SK-N-MC (cell line): ENCODE measurements around the gene USB1.

ENCODE experiments used
- DNase-seq: peaks from one replicate; pipeline ENCODE4 v3.0.0-alpha.2; 2011; ENCODE audit warnings: low read depth, low spot score
- H3K27ac ChIP-seq: fragments of 200-600 bp; sonication (generic); 2 replicates; pipeline ENCODE4 v1.5.1; 2016; ENCODE audit warnings: mixed run types
- H3K36me3 ChIP-seq: fragments of 200-600 bp; sonication (generic); 2 replicates; pipeline ENCODE4 v1.6.1; 2017; ENCODE audit warnings: antibody characterized with exemption, low read length, mixed read lengths; ENCODE audit not compliant: insufficient read depth
- H3K4me3 ChIP-seq: fragments of 200-600 bp; sonication (generic); 2 replicates; pipeline ENCODE4 v1.5.1; 2016
- H3K9ac ChIP-seq: fragments of 200-600 bp; sonication (generic); 2 replicates; pipeline ENCODE4 v1.8.0; 2017; ENCODE audit warnings: mixed run types, mixed read lengths; ENCODE audit not compliant: insufficient read length
- H3K9me3 ChIP-seq: fragments of 200-600 bp; sonication (generic); 2 replicates; pipeline ENCODE4 v1.6.1; 2017; ENCODE audit warnings: low read depth, mild to moderate bottlenecking, antibody characterized with exemption, low read length, moderate library complexity, mixed read lengths
- EZH2 ChIP-seq: fragments of 200-600 bp; sonication (generic); IDR thresholded peaks from one replicate; pipeline ENCODE4 v1.6.1; 2017; ENCODE audit warnings: antibody characterized with exemption
- FOXP2 ChIP-seq: optimal IDR thresholded peaks from 2 replicates; pipeline ENCODE3; 2011; ENCODE audit warnings: mild to moderate bottlenecking, moderate library complexity; ENCODE audit not compliant: insufficient read depth; ENCODE audit errors: extremely low read length, control extremely low read depth
- POLR2AphosphoS5 ChIP-seq: IDR thresholded peaks from 2 replicates; pipeline ENCODE4 v1.6.1; 2012; ENCODE audit warnings: mild to moderate bottlenecking, low read depth, low read length, borderline replicate concordance

The USB1 gene

GRCh38 chr16:58016840-58017446 lies 15.7 kb downstream of the USB1 start:
- Histone ChIP-seq H3K9ac (no peak overlapping the region), H3K4me3 (no peak overlapping the region), H3K36me3 (no peaks in the 10 kb centered on the region), H3K9me3 (no peaks in the 10 kb centered on the region), H3K27ac (no peak overlapping the region)
- no peak for DNase-seq
- TF ChIP-seq FOXP2: no peak
- no peak for TF ChIP-seq EZH2
- TF ChIP-seq POLR2AphosphoS5: no peak

GRCh38 chr16:58018803-58019202 lies 17.6 kb downstream of the USB1 start:
- no peak overlapping the region for H3K9ac ChIP-seq
- no peak for DNase-seq
- H3K4me3 ChIP-seq: no peak overlapping the region
- no peaks in the 10 kb centered on the region for H3K36me3 ChIP-seq
- no peaks in the 10 kb centered on the region for H3K9me3 ChIP-seq
- TF ChIP-seq POLR2AphosphoS5 (no peak), FOXP2 (no peak)
- no peak overlapping the region for H3K27ac ChIP-seq

- TF ChIP-seq POLR2AphosphoS5 (no peak), FOXP2 (no peak), EZH2 (no peak)
- H3K9me3 ChIP-seq: no peaks in the 10 kb centered on the region
- H3K27ac ChIP-seq: no peak overlapping the region
- no peak overlapping the region for H3K9ac ChIP-seq
- no peak overlapping the region for H3K4me3 ChIP-seq
- no peak for DNase-seq
- no peaks in the 10 kb centered on the region for H3K36me3 ChIP-seq
Measured at GRCh38 chr16:58019866-58020538, 18.8 kb downstream of the USB1 start.

GRCh38 chr16:58020628-58021521 lies 19.7 kb downstream of the USB1 start:
- no peak for DNase-seq
- no peaks in the 10 kb centered on the region for H3K9me3 ChIP-seq

GRCh38 chr16:58021661-58022551 lies 20.7 kb downstream of the USB1 start:
- TF ChIP-seq POLR2AphosphoS5: no peak
- TF ChIP-seq EZH2: no peak
- TF ChIP-seq FOXP2: no peak
- Histone ChIP-seq H3K9ac (no peak overlapping the region), H3K9me3 (no peaks in the 10 kb centered on the region), H3K36me3 (no peaks in the 10 kb centered on the region), H3K4me3 (no peak overlapping the region), H3K27ac (no peak overlapping the region)
- DNase-seq: no peak

More at GRCh38 chr16:58020628-58021521, 19.7 kb downstream of the USB1 start:
- Histone ChIP-seq H3K27ac (no peak overlapping the region), H3K4me3 (no peak overlapping the region), H3K9ac (no peak overlapping the region), H3K36me3 (no peaks in the 10 kb centered on the region)
- TF ChIP-seq EZH2 (no peak), FOXP2 (no peak), POLR2AphosphoS5 (no peak)

- Histone ChIP-seq H3K9ac (no peak overlapping the region), H3K9me3 (no peaks in the 10 kb centered on the region), H3K36me3 (no peaks in the 10 kb centered on the region), H3K27ac (no peak overlapping the region), H3K4me3 (no peak overlapping the region)
- DNase-seq: no peak
- no peak for TF ChIP-seq POLR2AphosphoS5
- no peak for TF ChIP-seq EZH2
- no peak for TF ChIP-seq FOXP2
Measured at GRCh38 chr16:58022601-58023371, 21.6 kb downstream of the USB1 start.

GRCh38 chr16:58024486-58025350 lies 23.5 kb downstream of the USB1 start:
- DNase-seq: no peak
- H3K4me3 ChIP-seq: peak overlapping the region; percentile 79
- H3K9me3 ChIP-seq: no peaks in the 10 kb centered on the region
- H3K9ac ChIP-seq: no peak overlapping the region
- no peak overlapping the region for H3K27ac ChIP-seq
- TF ChIP-seq EZH2 (no peak), FOXP2 (no peak), POLR2AphosphoS5 (no peak)
- no peaks in the 10 kb centered on the region for H3K36me3 ChIP-seq
